Measurements from ENCODE around the gene SAMHD1. TPM values are rescaled to one million over a fixed set of nuclear protein-coding genes. Genes with fewer than 3 reads are reported as not detected.
"Not testable (repeated sequence)": the region's sequence is repeated elsewhere in the genome, so short reads cannot be mapped to it uniquely, and the experiment has no call there.

SAMHD1 gene
- total RNA-seq, 1 donor, result 32.6 TPM

GRCh38 chr20:36969478-36970186 is 18.1 kb upstream of the SAMHD1 start:
- Histone ChIP-seq H3K79me2 (ENCODE audit: insufficient read depth, low read length) (no peaks in the 10 kb centered on the region), H3K4me2 (ENCODE audit: insufficient read depth, low read length) (no peak overlapping the region), H3K9me3 (ENCODE audit: low read depth, low read length) (no peaks in the 10 kb centered on the region), H4K20me1 (ENCODE audit: insufficient read depth, low read length) (no peaks in the 10 kb centered on the region), H2AFZ (ENCODE audit: low read length) (peak overlapping the region; percentile 49), H3K27me3 (ENCODE audit: insufficient read depth, low read length) (no peaks in the 10 kb centered on the region), H3K4me3 (ENCODE audit: insufficient read depth, low read length) (no peak overlapping the region), H3K36me3 (ENCODE audit: insufficient read depth, low read length) (no peaks in the 10 kb centered on the region), H3K27ac (ENCODE audit: low read depth, low read length) (no peak overlapping the region), H3K4me1 (ENCODE audit: insufficient read depth, low read length) (no peaks in the 10 kb centered on the region)
- TF ChIP-seq CTCF (IDR thresholded peaks at IDR 0.05; ENCODE audit: extremely low read depth, low read depth, low read length), result no peak
- DNase-seq (ENCODE audit: insufficient read length, low spot score, missing footprints), result no peak

- Histone ChIP-seq H3K4me2 (ENCODE audit: insufficient read depth, low read length) (no peak overlapping the region), H3K79me2 (ENCODE audit: insufficient read depth, low read length) (no peaks in the 10 kb centered on the region), H3K27me3 (ENCODE audit: insufficient read depth, low read length) (no peaks in the 10 kb centered on the region), H3K9me3 (ENCODE audit: low read depth, low read length) (no peaks in the 10 kb centered on the region), H3K4me1 (ENCODE audit: insufficient read depth, low read length) (no peaks in the 10 kb centered on the region), H4K20me1 (ENCODE audit: insufficient read depth, low read length) (no peaks in the 10 kb centered on the region), H3K27ac (ENCODE audit: low read depth, low read length) (no peak overlapping the region), H2AFZ (ENCODE audit: low read length) (no peak overlapping the region), H3K4me3 (ENCODE audit: insufficient read depth, low read length) (no peak overlapping the region), H3K36me3 (ENCODE audit: insufficient read depth, low read length) (no peaks in the 10 kb centered on the region)
- no peak for TF ChIP-seq CTCF (IDR thresholded peaks at IDR 0.05; ENCODE audit: extremely low read depth, low read depth, low read length)
- no peak for DNase-seq (ENCODE audit: insufficient read length, low spot score, missing footprints)
Observed at GRCh38 chr20:36969051-36969450, 17.5 kb upstream of the SAMHD1 start.

DNA sequence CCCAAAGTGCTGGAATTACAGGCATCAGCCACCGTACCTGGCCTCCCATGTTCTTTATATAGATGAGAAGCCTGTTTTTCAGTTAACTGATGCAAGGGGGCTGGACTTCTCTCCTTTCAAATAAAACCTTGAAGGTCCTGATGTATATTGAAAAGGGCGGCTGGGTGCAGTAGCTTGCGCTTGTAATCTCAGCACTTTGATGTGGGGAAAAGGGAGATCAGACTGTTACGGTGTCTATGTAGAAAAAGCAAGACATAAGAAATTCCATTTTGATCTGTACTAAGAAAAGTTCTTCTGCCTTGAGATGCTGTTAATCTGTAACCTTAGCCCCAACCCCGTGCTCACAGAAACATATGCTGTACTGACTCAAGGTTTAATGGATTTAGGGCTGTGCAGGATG is 16.1 kb upstream of the SAMHD1 start:
- H2AFZ ChIP-seq (ENCODE audit: low read length), result no peak overlapping the region
- H3K4me3 ChIP-seq (ENCODE audit: insufficient read depth, low read length), result no peak overlapping the region
- H3K4me1 ChIP-seq (ENCODE audit: insufficient read depth, low read length), result no peaks in the 10 kb centered on the region
- H3K79me2 ChIP-seq (ENCODE audit: insufficient read depth, low read length), result no peaks in the 10 kb centered on the region
- no peak for DNase-seq (ENCODE audit: insufficient read length, low spot score, missing footprints)
- no peak for TF ChIP-seq CTCF (IDR thresholded peaks at IDR 0.05; ENCODE audit: extremely low read depth, low read depth, low read length)
- no peaks in the 10 kb centered on the region for H3K9me3 ChIP-seq (ENCODE audit: low read depth, low read length)
- H3K4me2 ChIP-seq (ENCODE audit: insufficient read depth, low read length), result no peak overlapping the region
- H3K27ac ChIP-seq (ENCODE audit: low read depth, low read length), result no peak overlapping the region
- no peaks in the 10 kb centered on the region for H3K36me3 ChIP-seq (ENCODE audit: insufficient read depth, low read length)
- H4K20me1 ChIP-seq (ENCODE audit: insufficient read depth, low read length), result no peaks in the 10 kb centered on the region
- no peaks in the 10 kb centered on the region for H3K27me3 ChIP-seq (ENCODE audit: insufficient read depth, low read length)

GRCh38 chr20:36966965-36967364 is 15.5 kb upstream of the SAMHD1 start:
- not testable (repeated sequence) for H2AFZ ChIP-seq (ENCODE audit: low read length); H3K9me3 ChIP-seq (ENCODE audit: low read depth, low read length); H3K4me3 ChIP-seq (ENCODE audit: insufficient read depth, low read length); H3K36me3 ChIP-seq (ENCODE audit: insufficient read depth, low read length); DNase-seq (ENCODE audit: insufficient read length, low spot score, missing footprints); H4K20me1 ChIP-seq (ENCODE audit: insufficient read depth, low read length); H3K4me2 ChIP-seq (ENCODE audit: insufficient read depth, low read length); H3K4me1 ChIP-seq (ENCODE audit: insufficient read depth, low read length); H3K79me2 ChIP-seq (ENCODE audit: insufficient read depth, low read length); H3K27me3 ChIP-seq (ENCODE audit: insufficient read depth, low read length); H3K27ac ChIP-seq (ENCODE audit: low read depth, low read length)

- not testable (repeated sequence) for DNase-seq (ENCODE audit: insufficient read length, low spot score, missing footprints); H3K27ac ChIP-seq (ENCODE audit: low read depth, low read length); H3K79me2 ChIP-seq (ENCODE audit: insufficient read depth, low read length); H3K9me3 ChIP-seq (ENCODE audit: low read depth, low read length); H3K4me1 ChIP-seq (ENCODE audit: insufficient read depth, low read length); H3K36me3 ChIP-seq (ENCODE audit: insufficient read depth, low read length); H3K4me3 ChIP-seq (ENCODE audit: insufficient read depth, low read length); H2AFZ ChIP-seq (ENCODE audit: low read length); H3K27me3 ChIP-seq (ENCODE audit: insufficient read depth, low read length); H3K4me2 ChIP-seq (ENCODE audit: insufficient read depth, low read length); H4K20me1 ChIP-seq (ENCODE audit: insufficient read depth, low read length)
Observed at GRCh38 chr20:36962354-36962941, 10.9 kb upstream of the SAMHD1 start.

All from osteoblast (primary cell).